Ovary (tissue), 3 donors: ENCODE measurements around the gene CD300LB.

ENCODE experiments used
- CTCF ChIP-seq, 3 donors: fragments of 450-650 bp in 2 of 3; fragments of 200-600 bp in 1 of 3; IDR thresholded peaks; one replicate each; pipeline versions ENCODE4 v1.5.1 to v1.8.0; 2016 to 2022; ENCODE audit warnings: antibody characterized with exemption in 3 of 3, mild to moderate bottlenecking in 1 of 3
- EP300 ChIP-seq: sonication (generic); formaldehyde crosslinking; IDR thresholded peaks from one replicate; pipeline ENCODE4 v1.6.1; 2017; ENCODE audit warnings: antibody characterized with exemption
- POLR2A ChIP-seq: fragments of 450-650 bp; IDR thresholded peaks from one replicate; pipeline ENCODE4 v1.6.1; 2017; ENCODE audit warnings: antibody characterized with exemption, mild to moderate bottlenecking, moderate library complexity
- donor health status: DM: no; HTN: no; CAD: no.

DNA sequence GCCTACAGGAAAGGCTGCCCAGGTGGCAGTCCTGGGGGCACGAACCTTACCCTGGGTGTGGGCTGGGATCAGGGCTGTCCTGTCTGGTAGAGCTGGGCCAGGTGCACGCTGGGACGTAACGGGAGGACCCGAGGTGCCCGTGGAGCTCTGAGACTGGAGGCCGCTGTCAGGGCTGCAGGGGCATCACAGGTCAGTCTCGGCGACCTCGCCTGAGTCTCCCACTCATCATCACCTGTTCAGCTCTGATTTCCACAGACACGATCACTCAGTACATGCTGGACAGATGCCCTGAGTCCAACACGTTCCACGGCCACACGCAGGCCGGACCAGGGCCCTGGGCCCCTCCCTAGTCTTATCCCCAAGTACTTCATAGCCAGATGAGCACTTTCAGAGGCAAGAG lies 19.3 kb upstream of the CD300LB start:
- TF ChIP-seq CTCF (IDR thresholded peaks at IDR 0.05) (no peak), POLR2A (no peak), EP300 (no peak)
